ENCODE results near the gene PTPN14. TPM values are rescaled to one million over a fixed set of nuclear protein-coding genes. Genes with fewer than 3 reads are reported as not detected.

Gene PTPN14
- total RNA-seq, 4 donors from 2014 or later, result 4.5 to 9.7 (median 7.1) TPM

DNA sequence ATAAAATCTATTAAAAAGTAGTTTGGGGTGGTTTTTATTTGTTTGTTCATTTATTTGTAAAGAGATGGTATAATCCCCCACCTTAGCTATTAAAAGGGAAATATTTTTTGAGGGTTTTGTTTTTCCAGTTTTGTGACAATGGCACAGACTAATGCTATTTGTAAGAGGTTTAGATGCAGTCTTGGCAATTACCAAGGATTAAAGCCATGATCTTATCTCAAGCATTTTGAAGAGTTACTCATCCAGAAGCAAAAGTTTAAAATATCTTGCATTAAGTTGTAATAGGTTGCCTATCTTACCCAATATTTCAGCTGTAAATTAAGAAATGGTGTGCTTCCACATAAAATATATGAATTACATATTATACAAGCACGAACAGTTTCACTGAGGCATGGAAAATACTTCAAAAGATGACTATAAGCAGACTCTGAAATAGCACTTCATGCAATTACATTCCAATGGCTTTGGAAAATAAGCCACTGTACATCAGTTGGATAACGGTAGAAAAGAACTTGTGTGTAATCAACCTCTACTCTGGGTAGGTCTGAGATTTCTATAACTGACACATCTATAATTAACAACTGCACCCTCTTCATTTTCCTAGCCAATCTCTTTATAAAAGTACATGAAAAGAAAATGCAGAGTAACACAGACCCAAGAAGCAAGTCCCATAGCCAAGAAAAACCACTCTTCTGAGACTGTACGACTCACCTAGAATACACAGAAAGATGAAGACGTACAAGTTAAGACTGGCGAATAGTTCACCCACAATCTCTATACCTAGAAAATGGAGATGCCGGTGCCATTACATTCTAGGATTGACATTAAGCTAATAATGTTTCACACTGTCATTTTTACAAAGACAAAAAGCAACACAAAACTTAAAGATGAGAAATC, 95.2 kb downstream of the PTPN14 start:
- Histone ChIP-seq H3K4me3 (no peak overlapping the region), H3K27me3 (no peaks in the 10 kb centered on the region), H3K9me3 (no peaks in the 10 kb centered on the region), H3K27ac (no peak overlapping the region), H3K36me3 (no peaks in the 10 kb centered on the region), H3K4me1 (peaks cover 0 to 4% (median 0%) of the 10 kb centered on the region in 4 donors)
- TF ChIP-seq CTCF (IDR thresholded peaks at IDR 0.05), result no peak
- in situ Hi-C loops (cut with MboI; ENCODE audit: low pct_ligation_motif_present in 1 of 4, low pct_unique_long_range_greater_than_20kb in 1 of 4, low sequenced_read_pairs in 3 of 4), result no loop called here
- intact Hi-C loops (cut with DNase I; ENCODE audit: low total_unique reads), result no loop called here
- DNase-seq, result no peak
- WGBS, 2 donors (ENCODE audit: low coverage in 1 of 2), result 83 to 87% methylated on average over 6 of the region's 6 CpGs

- H3K36me3 ChIP-seq, result no peaks in the 10 kb centered on the region
- no peaks in the 10 kb centered on the region for H3K9me3 ChIP-seq
- no peaks in the 10 kb centered on the region for H3K27me3 ChIP-seq
- TF ChIP-seq EP300 (IDR thresholded peaks at IDR 0.05; ENCODE audit: low read depth) (no peak), CTCF (IDR thresholded peaks at IDR 0.05) (no peak), POLR2AphosphoS5 (IDR thresholded peaks at IDR 0.05) (no peak), POLR2A (IDR thresholded peaks at IDR 0.05) (no peak)
- in situ Hi-C loops (cut with MboI; ENCODE audit: low pct_ligation_motif_present in 1 of 4, low pct_unique_long_range_greater_than_20kb in 1 of 4, low sequenced_read_pairs in 3 of 4) (no loop called here), intact Hi-C loops (cut with DNase I; ENCODE audit: low total_unique reads) (no loop called here)
- H3K4me1 ChIP-seq, result peaks cover 0 to 4% (median 0%) of the 10 kb centered on the region in 4 donors
- DNase-seq, result no peak
- no peak overlapping the region for H3K4me3 ChIP-seq
- H3K27ac ChIP-seq, result no peak overlapping the region
- WGBS, 2 donors (ENCODE audit: low coverage in 1 of 2), result 79 to 85% methylated on average over 3 of the region's 3 CpGs
These were observed 95.9 kb downstream of the PTPN14 start for GRCh38 chr1:214455479-214455878.

DNA sequence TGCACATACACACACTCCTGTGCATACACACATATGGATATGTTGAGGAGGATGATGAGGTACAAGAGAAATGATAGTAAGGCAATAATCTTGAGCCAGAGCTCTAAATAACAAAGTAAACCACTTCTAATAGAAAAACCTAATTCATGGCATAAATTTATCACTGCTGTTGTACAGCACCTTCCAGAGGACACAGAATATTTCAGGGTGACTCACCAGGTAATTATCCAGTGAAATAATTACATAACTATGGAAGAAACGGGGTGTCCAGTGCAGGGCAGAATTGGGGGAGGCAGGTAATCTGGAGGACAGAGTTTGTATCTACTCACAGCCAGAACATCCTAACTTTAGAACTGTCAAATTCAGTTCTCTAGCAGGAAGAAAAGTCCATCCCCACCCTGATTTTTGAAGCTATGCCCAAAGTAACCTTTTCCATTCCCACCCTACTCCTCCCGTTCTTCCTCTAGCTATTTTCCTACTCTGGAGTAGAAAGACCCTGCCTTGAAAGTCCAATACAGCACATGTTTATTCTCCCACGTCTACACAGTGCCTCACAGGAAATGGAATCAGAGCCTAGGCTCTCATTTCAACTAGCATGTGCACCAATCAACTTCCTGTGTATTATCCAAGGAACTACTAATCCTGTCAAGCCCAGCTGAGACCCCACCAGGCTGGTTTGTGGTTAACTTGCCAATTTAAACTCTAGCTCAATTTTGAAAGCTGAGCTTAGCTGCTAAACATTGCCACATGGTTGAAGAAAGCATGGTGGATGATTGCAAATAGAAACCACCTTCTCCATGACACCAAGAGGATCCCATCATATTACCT, 96.6 kb downstream of the PTPN14 start:
- 39 to 55% methylated on average over 2 to 3 of the region's 3 CpGs for WGBS, 2 donors (ENCODE audit: low coverage in 1 of 2)
- Histone ChIP-seq H3K27ac (no peak overlapping the region), H3K27me3 (no peaks in the 10 kb centered on the region), H3K4me3 (no peak overlapping the region), H3K4me1 (peaks cover 0 to 4% (median 0%) of the 10 kb centered on the region in 4 donors), H3K36me3 (no peaks in the 10 kb centered on the region), H3K9me3 (no peaks in the 10 kb centered on the region)
- intact Hi-C loops (cut with DNase I; ENCODE audit: low total_unique reads) (no loop called here), in situ Hi-C loops (cut with MboI; ENCODE audit: low pct_ligation_motif_present in 1 of 4, low pct_unique_long_range_greater_than_20kb in 1 of 4, low sequenced_read_pairs in 3 of 4) (no loop called here)
- DNase-seq, result no peak
- TF ChIP-seq POLR2AphosphoS5 (IDR thresholded peaks at IDR 0.05) (no peak), CTCF (IDR thresholded peaks at IDR 0.05) (no peak), EP300 (IDR thresholded peaks at IDR 0.05; ENCODE audit: low read depth) (no peak), POLR2A (IDR thresholded peaks at IDR 0.05) (no peak)

- in situ Hi-C loops (cut with MboI; ENCODE audit: low pct_ligation_motif_present in 1 of 4, low pct_unique_long_range_greater_than_20kb in 1 of 4, low sequenced_read_pairs in 3 of 4), result no loop called here
- TF ChIP-seq EP300 (IDR thresholded peaks at IDR 0.05; ENCODE audit: low read depth) (no peak), CTCF (IDR thresholded peaks at IDR 0.05) (no peak), POLR2AphosphoS5 (IDR thresholded peaks at IDR 0.05) (no peak), POLR2A (IDR thresholded peaks at IDR 0.05) (no peak)
- 89 to 100% methylated on average over 3 of the region's 3 CpGs for WGBS, 2 donors (ENCODE audit: low coverage in 1 of 2)
- intact Hi-C loops (cut with DNase I; ENCODE audit: low total_unique reads), result no loop called here
- no peak for DNase-seq
- H3K27ac ChIP-seq, result no peak overlapping the region
- peaks cover 0 to 4% (median 0%) of the 10 kb centered on the region in 4 donors for H3K4me1 ChIP-seq
- no peaks in the 10 kb centered on the region for H3K27me3 ChIP-seq
- H3K4me3 ChIP-seq, result no peak overlapping the region
- H3K36me3 ChIP-seq, result no peaks in the 10 kb centered on the region
- no peaks in the 10 kb centered on the region for H3K9me3 ChIP-seq
These were observed 98.2 kb downstream of the PTPN14 start for GRCh38 chr1:214453109-214453722.

All from transverse colon (tissue), 4 donors.